Panc1 (cell line): Measurements from ENCODE around the gene CEBPA. TPM values are rescaled to one million over a fixed set of nuclear protein-coding genes. Genes with fewer than 3 reads are reported as not detected.

Experiments used
- ATAC-seq: fragments of 200-7000 bp; cut with Tn5 transposase; 2 replicates; pipeline ENCODE4 v1.9.1; 2020; ENCODE audit warnings: mild to moderate bottlenecking, moderate library complexity
- BruUV-seq: library from RNA; stranded (reverse); fragments of 400-500 nt; replicated peaks from 2 replicates; lab custom pipeline; 2021; lab: Mats Ljungman, UMichigan
- CTCF ChIA-PET: fragments of 300-600 bp; sonication (Branson Sonifier 250); formaldehyde crosslinking; loops from one replicate; lab custom pipeline; 2022; ENCODE audit warnings: antibody characterized with exemption; lab: Charles Lee
- POLR2A ChIA-PET: fragments of 300-600 bp; sonication (Branson Sonifier 250); formaldehyde crosslinking; loops from one replicate; lab custom pipeline; 2022; ENCODE audit warnings: antibody characterized with exemption; lab: Charles Lee
- DNase-seq: peaks from one replicate; pipeline ENCODE4 v3.0.0-alpha.2; 2010; ENCODE audit warnings: low read depth, low spot score
- H3K27ac ChIP-seq: 2 replicates; pipeline ENCODE4 v1.5.1; 2011; ENCODE audit warnings: mild to moderate bottlenecking, low read length, inconsistent platforms
- H3K27me3 ChIP-seq: fragments of 200-500 bp; sonication (Bioruptor generic); 2 replicates; pipeline ENCODE4 v1.6.0; 2014; ENCODE audit warnings: low read length, inconsistent platforms; ENCODE audit not compliant: control insufficient read depth, insufficient read depth
- H3K36me3 ChIP-seq: fragments of 200-500 bp; sonication (Bioruptor generic); 2 replicates; pipeline ENCODE4 v1.5.1; 2014; ENCODE audit warnings: inconsistent platforms, mild to moderate bottlenecking, low read length, moderate library complexity; ENCODE audit not compliant: control insufficient read depth, insufficient read depth
- H3K4me1 ChIP-seq: 2 replicates; pipeline ENCODE4 v1.5.1; 2011; ENCODE audit warnings: inconsistent platforms, mild to moderate bottlenecking, low read length, moderate library complexity; ENCODE audit not compliant: control insufficient read depth, insufficient read depth
- H3K4me3 ChIP-seq, 2 experiments: 2 replicates each; pipeline ENCODE4 v1.5.1; 2011 to 2012; ENCODE audit warnings: low read depth in 2 of 2, low read length in 2 of 2, mild to moderate bottlenecking in 2 of 2, inconsistent platforms in 1 of 2, moderate library complexity in 1 of 2
- H3K9me3 ChIP-seq: fragments of 200-500 bp; sonication (Bioruptor generic); 2 replicates; pipeline ENCODE4 v1.5.1; 2014; ENCODE audit warnings: low read depth, mild to moderate bottlenecking, inconsistent platforms, low read length, moderate library complexity; ENCODE audit not compliant: control insufficient read depth, insufficient read depth
- POLR2AphosphoS5 ChIP-seq: IDR thresholded peaks from 2 replicates; pipeline ENCODE4 v1.6.1; 2012; ENCODE audit warnings: mild to moderate bottlenecking, low read depth, low read length, moderate library complexity
- REST ChIP-seq, 2 experiments: IDR thresholded peaks; 2 replicates each; pipeline ENCODE4 v1.6.1; 2011 to 2012; ENCODE audit warnings: low read depth in 2 of 2, control low read depth in 1 of 2, low read length in 1 of 2, mild to moderate bottlenecking in 1 of 2, moderate library complexity in 1 of 2; ENCODE audit not compliant: insufficient read depth in 1 of 2
- SIN3A ChIP-seq: IDR thresholded peaks from 2 replicates; pipeline ENCODE4 v1.6.1; 2012; ENCODE audit warnings: low read depth, mild to moderate bottlenecking, low read length, moderate library complexity, borderline replicate concordance; ENCODE audit not compliant: insufficient read depth
- TCF7L2 ChIP-seq: IDR thresholded peaks from 2 replicates; pipeline ENCODE4 v1.6.1; 2011; ENCODE audit warnings: mild to moderate bottlenecking, low read depth, low read length, inconsistent platforms
- in situ Hi-C: cut with HindIII; loops from 2 replicates; pipeline ENCODE4 v1.10.0; 2016; ENCODE audit warnings: low sequenced_read_pairs, low pct_unique_long_range_greater_than_20kb
- intact Hi-C: fragments of 100-400 bp; cut with micrococcal nuclease; formaldehyde crosslinking; loops from one replicate; pipeline ENCODE4 v1.10.0; 2022; ENCODE audit not compliant: unreplicated experiment
- total RNA-seq: library from RNA; stranded (reverse); gene quantifications from one replicate; pipeline ENCODE4 v1.2.1, GENCODE V29; 2021; ENCODE audit not compliant: unreplicated experiment
- TF ChIP-seq, protein P1 (sequence below): fragments of 450-650 bp; IDR thresholded peaks from 2 replicates; pipeline ENCODE4 v1.5.1; 2017; ENCODE audit warnings: mild to moderate bottlenecking

CEBPA gene
- total RNA-seq, 1 experiment from 2014 or later = 1.6 TPM

DNA sequence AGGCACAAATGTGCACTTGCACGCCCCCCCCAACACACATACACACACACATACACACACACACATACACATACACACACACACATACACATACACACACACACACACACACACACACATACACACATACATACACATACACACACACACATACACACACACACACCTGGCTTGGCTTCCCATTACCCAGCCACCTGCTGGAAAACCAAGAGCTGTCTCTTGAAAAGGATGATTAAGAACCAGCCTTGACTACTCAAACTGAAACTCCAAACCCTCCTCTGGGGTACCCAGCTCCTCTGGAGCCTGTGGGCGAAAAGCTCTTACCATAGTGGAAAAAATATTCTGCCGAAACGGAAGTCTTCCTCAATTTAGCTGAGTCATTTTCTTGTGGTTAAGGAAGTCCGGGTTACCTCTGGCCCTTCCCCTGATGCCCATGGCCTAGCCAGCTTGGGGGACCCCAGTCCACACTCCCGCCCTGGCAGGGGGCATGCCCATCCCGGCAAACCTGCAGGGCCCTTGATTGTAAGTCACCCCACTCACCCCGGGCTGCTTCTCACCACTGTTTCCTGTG is 21.9 kb downstream of the CEBPA start:
- POLR2A ChIA-PET = no interaction called here
- in situ Hi-C loops (no loop called here), intact Hi-C loops (no loop called here)
- H3K36me3 ChIP-seq = no peaks in the 10 kb centered on the region
- peaks cover 6% of the 10 kb centered on the region; the same call in 1 of the 2 replicates for H3K4me1 ChIP-seq
- BruUV-seq = no TSS peak
- ATAC-seq (no peak), DNase-seq (no peak)
- no peaks in the 10 kb centered on the region for H3K27me3 ChIP-seq
- CTCF ChIA-PET = no interaction called here
- no peaks in the 10 kb centered on the region for H3K9me3 ChIP-seq
- H3K27ac ChIP-seq = no peak overlapping the region
- no peak overlapping the region for H3K4me3 ChIP-seq
- TF ChIP-seq REST (IDR thresholded peaks at IDR 0.05; ENCODE audit: insufficient read depth in 1 of 2, low read depth in 2 of 2, low read length in 1 of 2) (no peak), TCF7L2 (no peak), SIN3A (no peak), POLR2AphosphoS5 (no peak)
- TF ChIP-seq, protein P1, sequence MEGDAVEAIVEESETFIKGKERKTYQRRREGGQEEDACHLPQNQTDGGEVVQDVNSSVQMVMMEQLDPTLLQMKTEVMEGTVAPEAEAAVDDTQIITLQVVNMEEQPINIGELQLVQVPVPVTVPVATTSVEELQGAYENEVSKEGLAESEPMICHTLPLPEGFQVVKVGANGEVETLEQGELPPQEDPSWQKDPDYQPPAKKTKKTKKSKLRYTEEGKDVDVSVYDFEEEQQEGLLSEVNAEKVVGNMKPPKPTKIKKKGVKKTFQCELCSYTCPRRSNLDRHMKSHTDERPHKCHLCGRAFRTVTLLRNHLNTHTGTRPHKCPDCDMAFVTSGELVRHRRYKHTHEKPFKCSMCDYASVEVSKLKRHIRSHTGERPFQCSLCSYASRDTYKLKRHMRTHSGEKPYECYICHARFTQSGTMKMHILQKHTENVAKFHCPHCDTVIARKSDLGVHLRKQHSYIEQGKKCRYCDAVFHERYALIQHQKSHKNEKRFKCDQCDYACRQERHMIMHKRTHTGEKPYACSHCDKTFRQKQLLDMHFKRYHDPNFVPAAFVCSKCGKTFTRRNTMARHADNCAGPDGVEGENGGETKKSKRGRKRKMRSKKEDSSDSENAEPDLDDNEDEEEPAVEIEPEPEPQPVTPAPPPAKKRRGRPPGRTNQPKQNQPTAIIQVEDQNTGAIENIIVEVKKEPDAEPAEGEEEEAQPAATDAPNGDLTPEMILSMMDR = no peak

GRCh38 chr19:33279430-33280350 is 22.6 kb downstream of the CEBPA start:
- Histone ChIP-seq H3K4me1 (peaks cover 8% of the 10 kb centered on the region), H3K4me3 (no peak overlapping the region), H3K27me3 (no peaks in the 10 kb centered on the region), H3K36me3 (no peaks in the 10 kb centered on the region), H3K9me3 (no peaks in the 10 kb centered on the region), H3K27ac (no peak overlapping the region)
- POLR2A ChIA-PET = no interaction called here
- CTCF ChIA-PET = no interaction called here
- DNase-seq (no peak), ATAC-seq (no peak)
- no TSS peak for BruUV-seq
- intact Hi-C loops = no loop called here
- in situ Hi-C loops = no loop called here
- TF ChIP-seq SIN3A (no peak), REST (IDR thresholded peaks at IDR 0.05; ENCODE audit: insufficient read depth in 1 of 2, low read depth in 2 of 2, low read length in 1 of 2) (no peak), TCF7L2 (no peak), POLR2AphosphoS5 (no peak)
- TF ChIP-seq, protein P1 = no peak
